GM12875 (cell line): Measurements from ENCODE around the gene CHIC2.

Experiments
- H3K4me3 ChIP-seq: one replicate; pipeline ENCODE4 v1.5.1; 2011; ENCODE audit warnings: low read depth, low read length, control low read depth
- TF ChIP-seq, protein P1 (sequence below): IDR thresholded peaks from 2 replicates; pipeline ENCODE4 v1.5.1; 2011; ENCODE audit warnings: low read depth, mild to moderate bottlenecking, control low read depth, inconsistent platforms, low read length, moderate library complexity, borderline replicate concordance; ENCODE audit not compliant: insufficient read depth

CHIC2 gene

DNA sequence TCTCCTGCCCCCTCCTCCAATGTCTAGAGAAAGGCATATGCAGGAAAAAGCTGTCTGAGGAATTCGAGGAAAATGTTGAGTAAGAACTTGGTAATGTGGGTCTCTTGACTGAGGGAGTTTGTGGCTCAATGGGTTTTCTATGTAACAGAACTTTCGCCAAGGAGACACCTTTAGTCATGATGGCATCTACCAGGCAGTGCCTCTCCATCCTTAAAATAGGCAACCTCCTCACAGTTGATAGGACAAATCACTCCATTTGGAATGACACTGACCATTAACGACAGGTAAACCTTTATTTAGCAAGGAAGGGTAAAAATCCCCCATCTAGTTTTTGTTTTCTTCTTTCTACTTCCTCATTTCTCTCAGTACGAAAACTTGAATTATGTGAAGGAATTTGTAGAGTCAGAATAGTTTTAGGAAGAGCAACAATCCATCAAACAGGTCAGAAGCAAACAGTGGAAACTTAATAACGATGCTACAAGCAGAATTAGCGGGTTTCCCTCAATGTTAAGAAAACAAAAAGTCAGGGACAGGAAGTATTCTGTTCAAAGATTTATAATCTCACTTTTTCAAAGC is 38.2 kb upstream of the CHIC2 start:
- TF ChIP-seq, protein P1, sequence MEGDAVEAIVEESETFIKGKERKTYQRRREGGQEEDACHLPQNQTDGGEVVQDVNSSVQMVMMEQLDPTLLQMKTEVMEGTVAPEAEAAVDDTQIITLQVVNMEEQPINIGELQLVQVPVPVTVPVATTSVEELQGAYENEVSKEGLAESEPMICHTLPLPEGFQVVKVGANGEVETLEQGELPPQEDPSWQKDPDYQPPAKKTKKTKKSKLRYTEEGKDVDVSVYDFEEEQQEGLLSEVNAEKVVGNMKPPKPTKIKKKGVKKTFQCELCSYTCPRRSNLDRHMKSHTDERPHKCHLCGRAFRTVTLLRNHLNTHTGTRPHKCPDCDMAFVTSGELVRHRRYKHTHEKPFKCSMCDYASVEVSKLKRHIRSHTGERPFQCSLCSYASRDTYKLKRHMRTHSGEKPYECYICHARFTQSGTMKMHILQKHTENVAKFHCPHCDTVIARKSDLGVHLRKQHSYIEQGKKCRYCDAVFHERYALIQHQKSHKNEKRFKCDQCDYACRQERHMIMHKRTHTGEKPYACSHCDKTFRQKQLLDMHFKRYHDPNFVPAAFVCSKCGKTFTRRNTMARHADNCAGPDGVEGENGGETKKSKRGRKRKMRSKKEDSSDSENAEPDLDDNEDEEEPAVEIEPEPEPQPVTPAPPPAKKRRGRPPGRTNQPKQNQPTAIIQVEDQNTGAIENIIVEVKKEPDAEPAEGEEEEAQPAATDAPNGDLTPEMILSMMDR = no peak

DNA sequence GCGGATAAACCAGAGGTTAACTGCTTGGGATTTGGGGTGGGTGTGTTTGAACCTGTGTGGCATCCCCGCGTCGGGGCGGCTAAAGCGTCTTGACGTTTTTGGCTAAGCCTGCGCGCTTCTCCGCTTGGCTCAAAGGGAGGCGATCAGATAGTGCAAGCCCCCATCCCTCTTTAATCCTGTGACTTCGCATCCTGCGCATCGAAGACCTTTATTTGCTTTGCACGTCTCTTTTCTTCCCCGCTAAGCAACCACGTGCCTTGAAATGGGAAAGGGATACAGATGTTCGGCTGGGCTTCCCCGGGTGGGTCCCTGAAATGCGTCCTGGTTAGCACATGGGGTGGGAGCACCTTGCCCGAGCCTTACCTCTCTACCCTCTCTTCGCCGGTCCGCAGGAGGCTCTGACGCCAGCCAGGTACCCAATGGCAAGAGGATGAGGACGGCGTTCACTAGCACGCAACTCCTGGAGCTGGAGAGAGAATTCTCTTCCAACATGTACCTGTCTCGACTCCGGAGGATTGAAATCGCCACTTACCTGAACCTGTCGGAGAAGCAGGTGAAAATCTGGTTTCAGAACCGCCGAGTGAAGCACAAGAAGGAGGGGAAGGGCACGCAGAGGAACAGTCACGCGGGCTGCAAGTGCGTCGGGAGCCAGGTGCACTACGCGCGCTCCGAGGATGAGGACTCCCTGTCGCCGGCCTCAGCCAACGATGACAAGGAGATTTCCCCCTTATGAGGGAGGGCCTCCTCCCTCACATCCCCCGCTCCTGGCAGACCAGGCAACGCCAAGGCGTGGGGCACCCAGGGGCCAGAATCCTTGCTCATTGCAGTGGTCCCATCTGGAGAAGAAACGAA is 37.0 kb upstream of the CHIC2 start:
- no peak overlapping the region for H3K4me3 ChIP-seq
- TF ChIP-seq, protein P1 = no peak

More for the DNA sequence above, 38.2 kb upstream of the CHIC2 start:
- H3K4me3 ChIP-seq = no peak overlapping the region

DNA sequence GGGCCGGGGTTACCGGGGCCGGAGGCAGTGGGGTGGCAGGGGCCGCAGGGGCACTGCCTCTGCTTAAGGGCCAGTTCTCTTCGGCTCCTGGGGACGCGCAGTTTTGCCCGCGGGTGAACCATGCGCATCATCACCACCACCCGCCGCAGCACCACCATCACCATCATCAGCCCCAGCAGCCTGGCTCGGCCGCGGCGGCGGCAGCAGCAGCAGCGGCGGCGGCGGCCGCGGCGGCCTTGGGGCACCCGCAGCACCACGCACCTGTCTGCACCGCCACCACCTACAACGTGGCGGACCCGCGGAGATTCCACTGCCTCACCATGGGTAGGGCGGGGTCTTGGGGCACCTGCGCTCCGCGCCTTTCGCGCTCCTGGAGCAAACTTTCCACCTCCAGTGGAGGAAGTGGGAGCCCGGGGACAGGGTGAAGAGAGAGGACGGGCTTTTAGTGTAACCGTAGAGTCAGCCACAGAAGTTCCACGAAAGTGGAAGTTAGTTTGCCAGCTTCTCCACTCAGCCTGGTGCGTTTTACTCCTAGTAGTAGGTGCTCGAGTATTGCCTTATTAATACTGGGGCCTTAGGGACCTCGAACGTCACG is 36.3 kb upstream of the CHIC2 start:
- H3K4me3 ChIP-seq = no peak overlapping the region
- TF ChIP-seq, protein P1 = no peak

DNA sequence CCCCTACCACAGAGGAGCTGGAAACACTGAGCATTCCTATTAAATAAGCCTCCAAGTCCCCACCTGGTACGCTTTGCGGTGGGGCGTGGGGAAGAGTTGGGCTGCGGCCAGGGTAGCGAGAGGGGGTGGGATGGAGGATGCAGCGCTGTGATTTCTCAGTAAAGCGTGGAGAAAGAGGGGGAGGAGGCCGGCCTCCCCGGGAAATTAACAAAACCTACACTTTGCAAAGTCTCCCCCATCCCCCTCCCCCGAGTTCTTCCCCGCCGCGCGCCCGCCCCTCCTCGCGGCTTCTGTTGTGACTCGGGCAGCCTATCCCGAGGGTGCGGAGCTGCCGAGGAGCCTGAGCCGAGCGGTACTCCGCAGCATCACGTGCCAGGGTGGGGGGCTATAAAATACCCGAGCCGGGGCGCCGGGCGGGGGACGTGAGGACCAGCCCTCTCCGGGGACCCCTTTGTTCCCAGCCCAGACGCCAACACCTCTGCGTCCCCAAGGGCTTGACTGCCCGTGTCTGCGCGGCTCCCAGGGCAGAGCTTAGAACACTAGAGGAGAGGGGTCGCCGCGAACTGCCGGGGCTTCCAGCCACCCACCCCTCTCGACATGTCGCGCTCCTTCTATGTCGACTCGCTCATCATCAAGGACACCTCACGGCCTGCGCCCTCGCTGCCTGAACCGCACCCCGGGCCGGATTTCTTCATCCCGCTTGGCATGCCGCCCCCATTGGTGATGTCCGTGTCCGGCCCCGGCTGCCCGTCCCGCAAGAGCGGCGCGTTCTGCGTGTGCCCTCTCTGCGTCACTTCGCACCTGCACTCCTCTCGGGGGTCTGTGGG is 35.6 kb upstream of the CHIC2 start, which contains the start of gene GSX2:
Gene GSX2, plus strand, starts transcription at position 416 of the 827 bp plus-strand sequence. Its CDS starts 182 bp downstream, at position 598.
- TF ChIP-seq, protein P1 = no peak
- H3K4me3 ChIP-seq = no peak within 1 kb of the TSS

DNA sequence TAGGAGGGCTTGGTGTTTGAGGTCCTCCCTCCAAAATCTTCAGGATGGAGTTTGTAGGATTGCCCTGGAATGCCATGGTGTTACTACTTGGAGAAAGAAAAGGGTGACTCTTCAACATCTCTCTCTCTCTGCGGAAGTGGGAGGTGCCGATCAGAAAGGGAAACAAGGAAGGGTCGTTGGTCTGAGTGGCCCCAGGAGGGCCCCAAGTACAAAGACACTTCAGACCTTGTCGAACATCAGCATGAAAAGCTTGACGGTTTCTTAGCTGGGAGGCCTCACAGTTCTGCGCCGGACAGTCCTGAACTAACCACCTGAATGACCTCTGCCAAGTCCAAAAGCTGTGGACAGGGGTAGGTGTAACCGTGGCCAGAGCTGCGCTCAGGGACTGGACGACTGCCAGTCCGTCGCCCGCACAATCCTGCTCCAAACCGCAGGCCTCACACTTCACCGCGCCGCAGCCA is 34.9 kb upstream of the CHIC2 start:
- no peak overlapping the region for H3K4me3 ChIP-seq
- TF ChIP-seq, protein P1 = no peak

DNA sequence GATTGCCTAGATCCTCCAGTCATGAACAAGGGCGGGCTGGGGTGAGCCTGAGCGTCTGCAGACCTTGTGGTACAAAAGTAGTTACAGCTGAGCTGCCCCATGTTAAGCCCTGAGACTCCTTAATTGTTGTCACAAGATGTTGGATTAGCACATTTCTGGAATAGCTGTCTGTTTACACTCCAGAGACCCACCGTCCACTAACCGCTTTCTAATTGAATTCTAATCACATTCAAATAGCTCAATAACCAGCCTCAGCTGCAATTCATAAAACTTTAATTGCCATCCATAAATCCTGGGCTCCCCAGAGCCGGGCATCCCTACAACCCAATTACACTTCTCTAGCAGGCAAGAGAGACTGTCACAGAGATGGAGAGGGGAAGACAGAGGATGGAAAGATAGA is 34.0 kb upstream of the CHIC2 start:
- no peak overlapping the region for H3K4me3 ChIP-seq
- TF ChIP-seq, protein P1 = no peak
